HEK293 (cell line): Measurements from ENCODE around the gene BMERB1.

Experiments used
- ZNF366 ChIP-seq: fragments of 450-650 bp; formaldehyde crosslinking; conservative IDR thresholded peaks from 2 replicates; pipeline ENCODE4 v1.5.1; 2016; ENCODE audit warnings: missing biosample characterization, missing genetic modification characterization
- TF ChIP-seq, protein P1 (sequence below): fragments of 450-650 bp; formaldehyde crosslinking; IDR thresholded peaks from 2 replicates; pipeline ENCODE4 v1.5.1; 2016; ENCODE audit warnings: missing biosample characterization, missing genetic modification characterization

DNA sequence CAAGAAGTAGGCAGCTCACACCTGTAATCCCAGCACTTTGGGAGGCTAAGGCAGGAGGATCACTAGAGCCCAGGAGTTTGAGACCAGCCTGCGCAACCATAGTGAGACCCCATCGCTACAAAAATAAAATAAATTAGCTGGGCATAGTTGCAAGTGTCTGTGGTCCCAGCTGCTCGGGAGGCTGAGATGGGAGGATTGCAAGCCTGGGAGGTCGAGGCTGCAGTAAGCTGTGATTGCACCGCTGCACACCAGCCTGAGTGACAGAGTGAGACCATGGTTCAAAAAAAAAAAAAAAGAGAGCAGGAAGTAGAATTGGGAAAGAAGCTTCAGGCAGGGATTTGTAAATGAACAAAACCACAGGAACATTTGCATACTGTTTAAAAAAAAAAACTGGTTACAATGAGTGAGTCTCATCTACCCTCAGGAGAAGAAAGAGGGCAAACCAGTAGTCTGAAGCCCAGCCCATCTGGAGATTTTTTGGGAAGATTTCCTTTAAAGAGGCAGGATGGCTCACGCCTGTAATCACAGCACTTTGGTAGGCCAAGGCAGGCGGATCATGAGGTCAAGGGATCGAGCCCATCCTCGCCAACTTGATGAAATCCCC lies 30.9 kb upstream of the BMERB1 start:
- no peak for TF ChIP-seq ZNF366 (tag by site-specific recombination)
- TF ChIP-seq, protein P1, sequence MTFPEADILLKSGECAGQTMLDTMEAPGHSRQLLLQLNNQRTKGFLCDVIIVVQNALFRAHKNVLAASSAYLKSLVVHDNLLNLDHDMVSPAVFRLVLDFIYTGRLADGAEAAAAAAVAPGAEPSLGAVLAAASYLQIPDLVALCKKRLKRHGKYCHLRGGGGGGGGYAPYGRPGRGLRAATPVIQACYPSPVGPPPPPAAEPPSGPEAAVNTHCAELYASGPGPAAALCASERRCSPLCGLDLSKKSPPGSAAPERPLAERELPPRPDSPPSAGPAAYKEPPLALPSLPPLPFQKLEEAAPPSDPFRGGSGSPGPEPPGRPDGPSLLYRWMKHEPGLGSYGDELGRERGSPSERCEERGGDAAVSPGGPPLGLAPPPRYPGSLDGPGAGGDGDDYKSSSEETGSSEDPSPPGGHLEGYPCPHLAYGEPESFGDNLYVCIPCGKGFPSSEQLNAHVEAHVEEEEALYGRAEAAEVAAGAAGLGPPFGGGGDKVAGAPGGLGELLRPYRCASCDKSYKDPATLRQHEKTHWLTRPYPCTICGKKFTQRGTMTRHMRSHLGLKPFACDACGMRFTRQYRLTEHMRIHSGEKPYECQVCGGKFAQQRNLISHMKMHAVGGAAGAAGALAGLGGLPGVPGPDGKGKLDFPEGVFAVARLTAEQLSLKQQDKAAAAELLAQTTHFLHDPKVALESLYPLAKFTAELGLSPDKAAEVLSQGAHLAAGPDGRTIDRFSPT (tag by site-specific recombination): no peak
